HG03432 (cell line): Measurements from ENCODE around the gene IDNK.
"Not testable (repeated sequence)": the region's sequence is repeated elsewhere in the genome, so short reads cannot be mapped to it uniquely, and the experiment has no call there.

Source experiments
- ATAC-seq: cut with Tn5 transposase; IDR thresholded peaks from one replicate; pipeline ENCODE4 v1.9.1; 2021; ENCODE audit warnings: mild to moderate bottlenecking, moderate library complexity; ENCODE audit not compliant: unreplicated experiment

The IDNK gene

DNA sequence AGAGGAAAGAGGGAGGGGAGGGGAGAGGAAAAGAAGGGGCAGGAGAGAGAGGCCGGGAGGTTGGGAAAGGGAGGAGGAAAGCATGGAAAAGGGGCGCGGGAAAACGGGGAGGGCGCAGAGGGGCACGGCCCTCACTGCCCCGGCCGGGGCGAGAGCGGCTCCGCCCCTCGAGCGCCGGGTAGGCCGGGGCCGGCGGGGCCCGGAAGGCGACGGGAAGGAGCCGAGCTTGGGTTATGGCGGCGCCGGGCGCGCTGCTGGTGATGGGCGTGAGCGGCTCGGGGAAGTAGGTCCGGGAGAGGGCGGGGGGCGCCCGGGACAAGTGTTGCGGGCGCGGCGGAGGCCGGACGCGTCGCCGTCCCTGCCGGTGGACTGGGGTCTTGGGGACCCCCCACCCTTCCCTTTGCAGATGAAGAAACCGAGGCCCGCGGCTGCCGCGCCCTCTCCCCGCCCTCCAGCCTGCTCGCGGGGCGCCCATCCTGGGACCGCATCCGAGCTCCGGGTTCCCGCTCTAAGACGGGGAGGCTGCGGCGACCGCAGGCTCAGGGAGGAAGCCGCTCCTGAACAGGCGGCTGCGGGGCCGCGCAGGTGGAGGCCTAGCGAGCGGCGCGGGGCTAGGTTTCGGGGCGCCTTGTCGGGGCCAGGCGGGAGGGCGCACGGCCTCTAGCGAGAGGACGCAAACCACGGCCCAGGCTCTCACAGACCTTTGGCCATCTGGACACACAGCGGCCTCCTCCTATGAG lies at the start of gene IDNK:
TSS of gene IDNK (plus strand) at position 205 of the 740 bp plus-strand sequence. CDS start at position 234, 29 bp downstream.
- ATAC-seq: peak; percentile 89

DNA sequence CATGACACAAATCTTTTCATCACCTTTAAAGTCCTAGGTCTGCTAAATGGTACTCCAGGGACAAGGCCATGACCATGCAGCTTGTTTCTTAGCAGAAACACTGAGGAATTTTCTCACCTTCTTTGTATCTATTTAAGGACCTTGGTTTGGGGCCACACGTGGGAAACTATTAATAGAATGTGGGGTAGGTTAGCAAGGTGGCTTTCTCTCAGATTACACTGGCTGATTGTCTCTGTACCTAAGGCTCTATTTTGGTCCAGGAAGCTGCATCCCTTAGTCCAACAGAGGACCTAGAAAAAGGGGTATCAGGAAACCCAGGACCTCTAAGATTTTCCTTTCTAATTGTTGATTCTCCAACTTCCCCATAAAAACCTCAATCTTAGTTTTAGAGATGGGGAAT lies 48.5 kb upstream of the IDNK start:
- no peak for ATAC-seq

DNA sequence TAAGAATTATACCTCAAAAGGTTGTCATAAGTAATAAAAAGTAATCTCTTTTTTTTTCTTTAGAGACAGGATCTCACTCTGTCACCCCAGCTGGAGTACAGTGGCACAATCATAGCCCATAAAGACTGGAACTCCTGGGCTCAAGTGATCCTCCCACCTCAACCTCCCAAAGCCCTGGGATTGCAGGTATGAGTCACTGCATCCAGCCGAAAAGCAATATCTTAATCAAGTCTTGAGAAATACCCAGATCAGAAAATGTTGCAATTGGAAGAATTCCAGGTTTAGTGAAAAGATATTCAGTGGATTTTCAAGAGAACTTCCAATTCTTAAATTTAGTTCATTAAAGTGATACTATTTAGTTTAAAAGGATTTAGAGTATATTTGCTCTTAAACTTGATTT lies 40.9 kb upstream of the IDNK start:
- no peak for ATAC-seq

DNA sequence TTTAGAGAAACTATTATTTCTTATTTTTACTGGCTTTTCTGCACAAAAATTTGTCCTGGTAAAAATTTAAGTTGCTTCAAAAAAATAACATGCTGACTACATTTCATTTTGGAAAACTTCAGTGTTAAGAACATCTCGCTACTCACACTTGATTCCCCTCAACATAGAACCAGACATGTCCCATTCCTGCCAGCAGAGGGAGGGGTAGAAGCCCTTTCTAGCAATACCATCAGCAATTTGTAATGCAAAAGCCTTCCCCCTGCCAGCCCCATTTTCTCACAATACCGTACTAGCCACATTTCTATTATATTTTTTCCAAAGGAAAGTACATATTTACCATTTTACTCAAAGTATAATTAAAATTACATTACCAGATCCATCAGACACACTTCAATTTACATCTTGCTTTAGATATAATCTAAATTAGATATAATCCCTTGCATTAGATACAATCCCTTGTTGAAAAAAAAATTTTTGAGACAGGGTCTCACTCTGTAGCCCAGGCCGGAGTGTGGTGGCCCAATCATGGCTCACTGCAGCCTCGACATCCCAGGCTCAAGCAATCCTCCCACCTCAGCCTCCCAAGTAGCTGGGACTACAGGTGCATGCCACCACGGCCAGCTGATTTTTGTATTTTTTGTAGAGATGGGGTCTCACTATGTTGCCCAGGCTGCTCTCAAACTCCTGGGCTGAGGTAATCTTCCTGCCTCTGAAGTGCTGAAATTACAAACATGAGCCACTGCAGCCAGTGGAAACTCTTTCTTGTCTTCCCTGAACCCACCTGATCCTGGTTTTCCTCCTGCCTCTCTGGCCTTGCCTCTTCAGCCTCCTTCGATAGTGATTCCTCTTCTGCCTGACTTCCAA lies 39.6 kb upstream of the IDNK start:
- peak; percentile 74 for ATAC-seq

DNA sequence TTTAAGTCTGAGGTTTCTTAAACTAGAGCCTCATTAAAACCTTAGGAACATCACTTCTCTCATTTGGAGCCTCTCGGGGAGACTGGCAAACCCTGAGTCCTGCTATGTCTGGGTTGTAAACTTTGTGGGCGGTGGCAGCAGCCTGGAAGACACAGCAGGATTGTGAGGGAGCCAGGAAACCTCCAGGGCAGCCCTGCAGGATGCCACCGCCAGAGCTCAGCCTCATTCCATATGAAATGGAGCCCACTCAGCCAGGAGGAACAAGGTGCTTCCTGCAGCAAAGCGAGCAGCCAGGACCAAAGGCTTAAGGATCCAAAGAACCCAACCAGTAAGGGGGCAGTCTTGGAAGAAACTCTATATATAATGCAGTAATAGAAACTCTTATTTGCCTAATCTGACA lies 37.9 kb upstream of the IDNK start:
- no peak for ATAC-seq

DNA sequence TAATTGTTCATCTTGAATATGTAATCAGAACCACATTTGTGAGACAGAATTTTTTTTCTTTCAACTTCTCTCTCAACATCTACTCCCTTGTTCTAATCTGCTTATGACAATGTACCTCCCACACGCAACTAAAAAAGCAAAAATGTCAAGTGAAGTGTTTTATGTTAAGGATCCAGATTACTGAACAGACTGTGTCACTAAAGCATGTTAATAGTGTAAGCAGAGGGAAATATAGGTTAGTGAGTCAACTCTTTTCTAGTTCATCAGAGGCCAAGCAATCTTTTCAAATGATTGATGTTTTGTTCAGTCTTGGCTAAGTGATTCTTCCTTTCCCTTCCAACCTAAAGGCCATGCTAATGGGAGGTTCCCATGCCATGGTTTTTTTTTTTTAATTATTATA lies 34.7 kb upstream of the IDNK start:
- ATAC-seq: no peak

DNA sequence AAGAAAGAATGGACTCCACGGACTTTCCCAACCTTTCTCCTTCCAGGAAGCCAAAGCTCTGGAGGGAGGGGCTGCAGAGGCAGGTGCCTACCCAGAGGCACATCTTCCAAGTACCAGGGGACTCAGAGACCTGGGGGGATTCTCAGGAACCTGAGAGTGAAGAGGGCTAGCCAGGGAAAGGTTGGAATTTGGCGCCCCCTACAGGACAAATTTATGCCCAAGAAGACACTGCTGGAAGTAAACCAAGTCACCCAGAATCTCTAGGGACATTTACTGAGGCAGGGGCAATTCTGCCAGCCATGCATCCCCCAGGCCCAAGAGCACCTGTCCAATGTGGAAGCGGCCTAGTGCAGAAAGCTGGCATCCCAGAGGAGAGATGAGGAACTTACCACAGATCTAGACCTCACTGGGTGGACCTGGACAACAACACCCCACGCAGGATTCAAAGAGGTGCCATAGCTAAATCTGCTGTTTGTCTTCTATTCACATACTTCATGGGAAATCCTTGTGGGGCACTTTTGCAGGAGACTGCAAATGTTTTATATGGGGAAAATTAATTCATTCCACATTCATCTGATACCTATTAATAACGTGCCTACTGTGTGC lies 25.9 kb upstream of the IDNK start:
- peak; percentile 76 for ATAC-seq

DNA sequence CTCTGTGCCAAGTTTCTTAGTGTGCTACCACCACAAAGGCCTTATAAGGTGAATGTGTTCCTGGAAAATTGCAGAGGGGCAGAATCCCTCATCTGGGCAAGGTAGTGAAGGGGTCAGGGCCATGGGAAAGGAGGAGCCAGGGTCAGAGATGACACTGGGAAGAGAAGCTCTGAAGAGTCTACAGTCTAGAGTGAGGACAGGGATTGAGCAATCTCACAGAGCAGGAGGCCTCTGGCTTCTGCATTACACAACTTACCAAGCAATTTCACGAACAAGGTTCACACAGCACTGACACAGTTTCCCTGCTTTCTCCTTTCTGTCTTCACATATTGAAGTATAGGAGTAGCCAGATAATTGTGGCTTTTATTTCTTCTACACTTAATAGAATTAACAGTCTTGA lies 24.5 kb upstream of the IDNK start:
- ATAC-seq: no peak

DNA sequence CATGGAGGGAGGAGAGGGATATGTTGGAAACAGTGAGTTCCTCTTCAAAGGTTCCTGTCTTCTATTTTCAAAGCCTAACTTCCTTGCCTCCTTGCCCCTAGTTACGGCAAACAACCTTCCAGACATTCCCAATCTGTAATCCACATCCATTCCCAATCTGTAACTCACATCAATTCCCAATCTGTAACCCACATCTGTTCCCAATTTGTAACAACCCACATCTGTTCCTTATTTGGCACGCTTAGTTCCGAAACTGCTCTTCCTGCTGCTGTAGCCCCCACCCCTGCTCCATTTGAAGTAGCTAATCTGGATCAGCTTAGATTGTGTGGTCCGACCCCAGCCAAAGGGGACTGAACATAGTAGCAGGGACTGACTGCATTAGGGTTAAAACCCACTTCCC lies 23.9 kb upstream of the IDNK start:
- no peak for ATAC-seq

DNA sequence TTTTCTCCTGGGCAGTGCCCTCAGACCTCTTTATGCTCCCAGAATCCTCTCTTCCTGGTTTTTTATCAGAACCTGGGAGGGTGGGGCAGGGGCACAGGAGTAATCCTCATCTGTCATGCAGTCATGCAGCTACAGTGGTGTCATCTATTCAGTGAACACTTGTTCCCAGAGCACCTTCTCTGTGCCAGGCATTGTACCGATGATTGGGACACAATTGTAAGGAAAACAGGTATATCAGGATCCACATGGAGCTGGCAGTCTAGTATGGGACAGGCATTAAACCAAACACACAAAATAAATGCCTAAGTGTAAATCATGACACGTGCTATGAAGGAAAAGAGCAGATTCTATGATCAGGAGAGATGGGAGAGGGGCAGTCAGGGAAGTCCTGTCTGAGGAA lies 21.5 kb upstream of the IDNK start:
- ATAC-seq: no peak

DNA sequence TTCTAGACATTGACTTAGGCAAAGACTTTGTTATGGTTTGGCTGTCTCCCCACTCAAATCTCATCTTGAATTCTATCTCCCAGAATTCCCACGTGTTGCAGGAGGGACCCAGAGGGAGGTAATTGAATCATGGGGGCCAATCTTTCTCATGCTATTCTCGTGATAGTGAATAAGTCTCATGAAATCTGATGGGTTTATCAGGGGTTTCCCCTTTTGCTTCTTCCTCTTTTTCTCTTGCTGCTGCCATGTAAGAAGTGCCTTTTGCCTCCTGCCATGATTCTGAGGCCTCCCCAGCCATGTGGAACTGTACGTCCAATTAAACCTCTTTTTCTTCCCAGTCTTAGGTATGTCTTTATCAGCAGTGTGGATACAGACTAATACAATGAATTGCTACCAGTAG lies 15.3 kb upstream of the IDNK start:
- not testable (repeated sequence) for ATAC-seq

DNA sequence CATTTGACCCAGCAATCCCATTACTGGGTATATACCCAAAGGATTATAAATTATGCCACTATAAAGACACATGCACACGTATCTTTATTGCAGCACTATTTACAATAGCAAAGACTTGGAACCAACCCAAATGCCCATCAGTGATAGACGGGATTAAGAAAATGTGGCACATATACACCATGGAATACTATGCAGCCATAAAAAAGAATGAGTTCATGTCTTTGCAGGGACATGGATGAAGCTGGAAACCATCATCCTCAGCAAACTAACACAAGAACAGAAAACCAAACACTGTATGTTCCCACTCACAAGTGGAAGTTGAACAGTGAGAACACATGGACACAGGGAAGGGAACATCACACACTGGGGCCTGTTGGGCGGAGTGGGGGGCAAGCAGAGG lies 9.6 kb upstream of the IDNK start:
- ATAC-seq: not testable (repeated sequence)

DNA sequence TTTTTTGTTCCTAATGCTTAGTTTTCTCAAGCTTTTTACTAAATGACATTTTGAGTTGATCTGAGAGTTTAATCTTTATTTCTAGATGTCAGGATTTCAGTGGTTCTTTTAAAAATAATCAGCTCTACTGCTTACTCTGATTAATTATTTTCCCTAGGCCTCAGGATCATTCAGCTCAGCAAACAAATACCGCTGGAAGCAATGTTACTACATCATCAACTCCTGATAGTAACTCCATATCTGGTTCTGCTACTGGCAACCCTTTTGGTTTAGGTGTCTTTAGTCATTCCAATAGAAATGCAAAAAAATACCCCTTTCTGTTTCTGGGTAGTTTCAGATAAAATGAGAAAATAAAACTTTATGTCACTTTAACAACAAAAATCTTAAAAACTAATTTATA lies 5.6 kb upstream of the IDNK start:
- ATAC-seq: no peak

DNA sequence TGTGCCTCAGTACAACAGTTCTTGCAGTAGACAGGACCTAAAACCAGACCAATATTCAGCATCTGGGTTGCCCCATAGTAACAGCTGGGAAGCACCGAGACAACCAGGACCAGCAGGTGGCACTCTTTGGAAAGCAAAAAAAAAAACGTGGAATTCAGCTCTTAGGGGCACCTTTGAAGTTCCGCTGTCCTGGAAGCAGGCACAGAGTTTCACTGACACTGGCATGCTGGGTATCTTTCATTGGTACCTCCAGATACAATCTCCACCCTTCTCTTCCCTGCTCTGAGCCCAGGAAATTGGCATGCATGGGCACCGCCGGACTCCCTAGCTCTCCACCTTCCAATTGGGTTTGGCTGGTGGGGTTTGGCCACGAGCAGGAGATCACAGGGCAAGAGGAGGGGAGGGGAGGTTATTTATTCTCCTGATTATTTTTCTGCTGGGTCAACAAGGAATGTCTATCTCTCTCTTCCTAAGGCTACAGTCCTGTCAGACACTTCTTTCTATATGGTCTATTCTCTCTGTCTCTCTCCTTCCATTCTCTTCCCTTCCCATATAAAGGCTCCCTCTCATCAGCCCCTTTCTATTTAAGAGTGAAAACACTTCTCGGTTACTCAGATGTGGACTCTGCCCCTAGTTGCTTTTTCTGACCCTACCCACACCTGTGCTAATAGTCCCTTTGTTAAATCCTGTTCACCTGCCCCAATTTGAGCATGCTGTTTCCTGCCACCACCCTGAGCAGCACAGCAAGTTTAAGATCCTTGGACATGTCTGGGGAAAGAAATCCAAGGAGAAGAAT lies 1.9 kb upstream of the IDNK start:
- no peak for ATAC-seq

DNA sequence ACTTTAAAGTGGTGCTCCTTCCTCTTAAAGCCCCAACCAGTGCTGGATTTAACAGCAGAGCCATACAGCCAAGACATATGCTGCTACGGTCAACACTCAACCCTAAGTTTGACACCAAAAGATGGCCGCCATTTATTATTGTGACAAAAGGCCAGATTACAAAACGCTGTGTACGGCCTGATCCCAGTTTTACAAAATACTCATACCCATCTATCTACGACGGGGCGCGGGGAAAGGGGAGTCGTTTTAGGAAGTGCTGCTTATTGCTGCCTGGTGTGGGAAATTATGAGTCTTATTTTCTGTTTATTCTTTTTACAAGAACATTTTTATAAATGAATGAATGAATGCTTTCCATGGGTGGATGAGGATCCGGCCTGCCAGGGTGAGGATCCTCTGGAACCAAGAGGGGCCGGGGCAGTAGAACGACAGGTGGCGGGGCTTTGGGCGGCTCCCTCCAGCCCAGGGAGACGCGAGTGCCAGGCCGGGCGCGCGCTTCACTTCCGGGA lies 457 bp upstream of the IDNK start:
- peak; percentile 67 for ATAC-seq

DNA sequence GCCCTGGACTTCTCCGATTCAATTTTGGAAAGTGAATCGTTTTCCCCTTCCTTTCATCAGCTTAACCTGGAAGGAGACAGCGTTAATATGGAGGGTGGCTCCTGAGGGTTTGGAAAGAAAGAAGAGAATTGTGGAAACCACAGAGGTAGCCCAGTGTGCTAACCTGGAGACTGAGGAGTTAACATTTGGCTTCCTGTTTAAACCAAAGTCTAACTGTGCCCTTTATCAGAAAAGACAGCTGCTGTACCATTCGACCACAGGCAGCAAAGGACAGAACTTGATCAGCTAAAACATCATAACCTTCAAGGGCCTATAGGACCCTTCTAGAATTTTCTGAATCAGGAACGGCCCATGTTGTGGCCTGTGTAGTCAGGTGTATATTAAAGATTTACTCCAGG lies 735 bp downstream of the IDNK start:
- ATAC-seq: peak; percentile 17

DNA sequence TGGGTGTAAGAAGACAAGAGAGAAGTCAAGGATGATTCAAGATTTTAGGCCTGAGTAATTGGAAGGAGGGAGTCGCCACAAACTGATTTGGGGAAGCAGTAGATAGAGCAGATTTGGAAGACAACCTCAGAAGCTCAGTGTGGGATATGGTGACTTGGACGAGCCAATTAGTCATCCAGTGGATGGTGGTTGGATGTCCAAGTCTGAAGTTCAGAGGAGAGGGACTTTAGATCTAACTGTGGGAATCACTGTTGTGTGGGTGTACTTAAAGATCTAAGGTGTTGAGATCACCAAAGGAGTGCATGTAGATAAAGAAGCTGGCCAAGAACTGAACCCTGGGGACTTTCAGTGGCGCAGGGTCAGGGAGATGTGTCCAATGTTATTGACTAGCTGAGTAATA lies 2.2 kb downstream of the IDNK start:
- no peak for ATAC-seq

DNA sequence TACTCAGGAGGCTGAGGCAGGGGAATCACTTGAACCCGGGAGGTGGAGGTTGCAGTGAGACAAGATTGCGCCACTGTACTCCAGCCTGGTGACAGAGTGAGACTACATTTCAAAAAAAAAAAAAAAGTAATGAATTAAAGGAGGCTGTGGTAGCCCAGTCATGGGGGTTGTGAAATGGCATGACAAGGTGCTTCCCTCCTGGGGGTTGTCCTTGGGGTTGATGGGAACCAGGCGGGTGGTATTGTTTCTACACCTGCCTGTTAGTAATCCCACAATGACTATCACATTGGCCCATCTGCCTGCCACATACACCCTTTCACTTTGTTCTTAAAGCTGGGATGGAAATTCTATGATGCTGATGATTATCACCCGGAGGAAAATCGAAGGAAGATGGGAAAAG lies 5.6 kb downstream of the IDNK start:
- no peak for ATAC-seq

DNA sequence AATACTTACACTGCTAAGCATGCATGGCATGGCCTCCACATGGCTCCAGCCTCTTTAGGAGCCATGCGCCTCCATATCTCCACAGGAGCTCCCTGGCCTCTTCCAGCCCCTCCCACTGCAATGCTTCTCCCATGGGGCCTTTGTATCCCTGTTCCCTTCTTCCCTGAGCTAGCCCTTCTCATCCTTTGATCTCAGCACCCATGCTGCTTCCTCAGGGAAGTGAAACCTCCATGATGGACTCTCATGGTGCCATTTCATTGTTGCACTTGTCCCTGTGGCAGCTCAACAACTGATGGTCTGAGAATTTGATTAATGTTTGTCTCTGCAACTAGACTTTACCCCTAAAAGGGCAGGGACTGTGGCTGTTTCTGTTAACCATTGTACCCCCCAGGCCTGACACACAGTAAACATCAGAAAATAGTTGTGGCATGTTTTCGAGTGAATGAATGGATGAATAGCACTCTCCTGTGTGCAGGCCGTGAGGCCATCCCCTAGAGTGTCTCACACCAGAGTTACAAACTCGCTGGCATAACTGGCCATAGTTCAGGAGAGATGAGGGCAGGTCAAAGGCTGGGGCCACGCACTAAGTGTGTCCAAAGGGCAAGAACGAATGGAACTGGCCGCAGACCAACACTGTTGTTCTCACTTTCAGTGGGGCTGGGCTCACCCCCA lies 6.6 kb downstream of the IDNK start:
- no peak for ATAC-seq

DNA sequence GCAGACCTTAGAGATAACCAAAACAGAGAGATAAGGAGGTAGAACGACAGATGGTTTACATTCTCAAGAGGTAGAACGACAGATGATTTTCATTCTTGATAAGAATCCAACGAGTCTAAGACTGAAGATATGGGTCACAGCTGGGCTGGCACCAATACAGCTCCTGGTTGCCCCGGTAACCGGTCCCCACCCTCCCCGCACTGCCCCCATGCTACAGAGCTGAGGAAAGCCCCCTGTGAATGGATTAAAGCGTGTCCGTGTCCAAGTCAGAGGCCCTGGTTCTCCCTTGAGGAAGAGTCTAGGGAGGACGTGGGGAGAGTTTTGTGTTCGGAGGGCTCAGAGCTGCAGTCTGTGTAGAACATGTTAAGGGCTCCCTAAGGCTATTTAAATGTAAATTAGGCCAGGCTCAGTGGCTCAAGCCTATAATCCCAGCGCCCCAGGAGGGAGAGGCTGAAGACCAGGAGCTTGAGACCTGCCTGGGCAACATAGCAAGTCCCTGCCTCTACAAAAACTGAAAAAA lies 8.1 kb downstream of the IDNK start:
- ATAC-seq: no peak
